Stomach smooth muscle (tissue), 2 donors: Measurements from ENCODE around the gene PPM1H.
"Not testable (repeated sequence)": the region's sequence is repeated elsewhere in the genome, so short reads cannot be mapped to it uniquely, and the experiment has no call there.

Source experiments
- H3K27ac ChIP-seq: one replicate; pipeline ENCODE4 v1.7.0; 2013; ENCODE audit warnings: mild to moderate bottlenecking, low read length, inconsistent platforms
- H3K27me3 ChIP-seq, 2 donors: one replicate each; pipeline ENCODE4 v1.7.0; 2013; ENCODE audit warnings: low read length in 2 of 2; ENCODE audit not compliant: insufficient read depth in 2 of 2, control insufficient read depth in 1 of 2
- H3K36me3 ChIP-seq, 2 donors: one replicate each; pipeline ENCODE4 v1.7.0; 2013; ENCODE audit warnings: low read length in 2 of 2; ENCODE audit not compliant: control insufficient read depth in 2 of 2, insufficient read depth in 2 of 2
- H3K4me1 ChIP-seq: one replicate; pipeline ENCODE4 v1.7.0; 2013; ENCODE audit warnings: low read length; ENCODE audit not compliant: control insufficient read depth, insufficient read depth
- H3K4me3 ChIP-seq, 2 donors: one replicate each; pipeline ENCODE4 v1.7.0; 2013; ENCODE audit warnings: low read length in 2 of 2
- H3K9ac ChIP-seq, 2 donors: one replicate each; pipeline ENCODE4 v1.7.0; 2013; ENCODE audit warnings: low read length in 2 of 2, mild to moderate bottlenecking in 1 of 2
- H3K9me3 ChIP-seq, 2 donors: one replicate each; pipeline ENCODE4 v1.7.0; 2013; ENCODE audit warnings: low read length in 2 of 2; ENCODE audit not compliant: control insufficient read depth in 2 of 2
- donor health status: healthy.
- donor health status: Pancreatic carcinoma.

The PPM1H gene

DNA sequence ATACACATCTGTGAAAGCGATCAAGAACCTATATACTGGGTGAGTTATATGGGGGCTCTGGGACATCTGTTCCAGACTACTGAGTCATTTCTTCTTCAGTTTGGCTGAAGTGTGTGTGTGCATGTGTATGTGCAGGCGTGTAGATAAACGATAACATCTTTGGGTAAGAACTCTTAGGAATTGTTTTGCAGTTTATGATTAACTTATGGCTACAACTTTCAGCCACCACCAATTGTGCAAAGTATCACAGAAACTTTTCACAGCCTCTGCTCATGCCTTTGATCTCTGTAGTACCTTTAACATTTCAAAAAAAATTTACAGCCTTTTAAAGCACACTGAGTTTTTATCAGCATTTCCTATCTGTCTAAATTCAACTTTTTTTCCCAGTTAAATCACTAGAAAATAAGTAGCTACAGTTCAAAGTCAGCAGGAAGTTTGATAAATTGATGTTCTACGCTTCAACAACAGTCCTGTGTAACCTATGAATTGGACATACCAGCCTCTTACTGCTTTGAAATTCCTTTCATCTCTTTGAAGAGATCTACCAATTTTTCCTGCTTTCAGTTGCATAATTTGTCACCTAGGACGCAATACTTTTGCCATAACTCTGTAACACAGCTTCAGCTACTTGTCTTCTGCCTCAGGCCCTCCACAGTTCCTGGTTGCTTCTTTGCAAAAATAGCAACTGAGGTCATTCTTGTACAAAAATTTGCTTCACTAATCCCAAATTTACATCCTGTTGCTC lies 43.0 kb downstream of the PPM1H start:
- Histone ChIP-seq H3K36me3 (no peaks in the 10 kb centered on the region), H3K9ac (no peak overlapping the region), H3K27ac (no peak overlapping the region), H3K9me3 (no peaks in the 10 kb centered on the region), H3K4me3 (no peak overlapping the region), H3K27me3 (no peaks in the 10 kb centered on the region), H3K4me1 (no peaks in the 10 kb centered on the region)

DNA sequence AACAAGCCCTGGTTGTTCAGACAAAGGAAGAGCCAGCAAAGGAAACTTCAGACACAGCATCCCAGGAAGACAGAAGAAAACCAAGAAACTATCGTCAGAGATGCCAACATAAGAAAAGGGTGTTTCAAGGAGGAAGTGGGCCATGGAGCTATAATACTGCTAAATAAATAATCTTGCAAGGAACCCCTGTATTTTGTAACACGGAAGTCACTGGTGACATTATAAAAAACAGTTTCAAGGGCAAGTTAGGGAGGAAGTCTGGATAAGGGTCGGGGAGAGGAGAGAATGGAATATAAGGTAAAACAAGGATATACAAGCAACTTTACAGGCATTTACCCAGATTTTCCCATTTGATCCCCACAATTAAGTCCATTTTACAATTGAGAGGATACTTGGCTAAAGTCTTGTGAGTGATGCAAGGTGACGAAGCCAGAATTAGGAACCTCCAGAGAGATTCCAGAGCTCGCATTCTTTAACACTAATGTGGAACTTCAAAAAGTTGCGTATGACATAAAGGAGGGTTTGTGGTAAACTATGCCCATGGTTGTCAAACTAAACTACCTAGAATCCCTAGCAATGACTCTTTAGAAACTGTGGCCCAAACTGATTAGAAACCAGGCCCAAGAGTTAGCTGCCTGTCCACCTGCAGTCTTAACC lies 46.4 kb downstream of the PPM1H start:
- Histone ChIP-seq H3K4me1 (no peaks in the 10 kb centered on the region), H3K36me3 (no peaks in the 10 kb centered on the region), H3K27me3 (no peaks in the 10 kb centered on the region), H3K9me3 (no peaks in the 10 kb centered on the region), H3K4me3 (no peak overlapping the region), H3K27ac (no peak overlapping the region), H3K9ac (no peak overlapping the region)

DNA sequence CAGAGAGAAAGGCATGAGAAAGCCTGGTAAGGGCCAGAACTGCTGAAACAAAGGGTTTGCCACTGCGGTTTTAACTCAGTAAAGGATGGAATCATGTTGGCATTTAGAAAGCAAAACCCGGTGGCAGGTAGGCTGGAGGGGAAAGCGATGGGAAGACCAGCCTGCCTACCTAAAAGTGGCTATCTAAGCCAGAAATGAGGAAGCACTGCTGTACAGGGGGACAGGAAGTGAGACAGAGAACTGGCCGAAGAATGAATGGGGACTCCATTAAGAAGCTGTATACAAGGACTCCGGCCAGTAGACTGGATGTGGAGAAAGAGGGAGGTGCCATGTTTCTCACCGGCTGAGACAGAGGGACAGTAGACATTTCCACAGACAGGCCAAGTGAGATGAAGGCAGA lies 48.2 kb downstream of the PPM1H start:
- Histone ChIP-seq H3K9ac (no peak overlapping the region), H3K4me1 (no peaks in the 10 kb centered on the region), H3K36me3 (no peaks in the 10 kb centered on the region), H3K27ac (no peak overlapping the region), H3K9me3 (no peaks in the 10 kb centered on the region), H3K27me3 (no peaks in the 10 kb centered on the region), H3K4me3 (no peak overlapping the region)

DNA sequence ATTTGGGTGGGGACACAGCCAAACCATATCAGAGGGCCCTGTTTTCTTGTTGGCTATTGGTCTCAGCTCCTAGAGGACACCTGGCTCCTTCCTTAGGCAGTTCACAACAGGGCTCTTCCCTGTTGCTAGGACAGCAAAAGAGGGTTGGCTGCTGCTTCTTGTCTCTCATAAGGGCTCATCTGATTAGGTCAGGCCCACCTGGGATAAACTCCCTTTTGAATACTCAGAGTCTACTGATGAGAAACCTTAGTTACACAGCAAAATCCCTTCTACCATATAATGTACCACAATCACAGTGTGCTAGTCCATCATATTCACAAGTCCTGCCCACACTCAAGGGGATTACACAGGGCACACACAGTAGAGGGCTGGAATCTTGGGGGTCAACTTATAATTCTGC lies 49.7 kb downstream of the PPM1H start:
- Histone ChIP-seq H3K9ac (no peak overlapping the region), H3K4me3 (no peak overlapping the region), H3K27me3 (no peaks in the 10 kb centered on the region)

DNA sequence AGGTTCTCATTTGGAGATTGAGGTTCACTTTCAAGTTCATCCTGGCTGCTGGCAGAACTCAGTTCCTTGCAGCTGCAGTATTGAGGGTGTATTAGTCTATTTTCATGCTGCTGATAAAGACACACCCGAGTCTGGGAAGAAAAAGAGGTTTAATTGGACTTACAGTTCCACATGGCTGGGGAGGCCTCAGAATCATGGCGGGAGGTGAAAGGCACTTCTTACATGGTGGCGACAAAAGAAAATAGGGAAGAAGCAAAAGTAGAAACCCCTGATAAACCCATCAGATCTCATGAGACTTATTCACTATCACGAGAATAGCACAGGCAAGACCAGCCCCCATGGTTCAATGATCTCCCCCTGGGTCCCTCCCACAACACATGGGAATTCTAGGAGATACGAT lies 50.1 kb downstream of the PPM1H start:
- not testable (repeated sequence) for H3K9me3 ChIP-seq, H3K36me3 ChIP-seq, H3K4me1 ChIP-seq, H3K27me3 ChIP-seq, H3K27ac ChIP-seq, H3K4me3 ChIP-seq, H3K9ac ChIP-seq

More for the DNA sequence above, 49.7 kb downstream of the PPM1H start:
- no peaks in the 10 kb centered on the region for H3K36me3 ChIP-seq
- H3K4me1 ChIP-seq: no peaks in the 10 kb centered on the region
- no peaks in the 10 kb centered on the region for H3K9me3 ChIP-seq
- no peak overlapping the region for H3K27ac ChIP-seq

DNA sequence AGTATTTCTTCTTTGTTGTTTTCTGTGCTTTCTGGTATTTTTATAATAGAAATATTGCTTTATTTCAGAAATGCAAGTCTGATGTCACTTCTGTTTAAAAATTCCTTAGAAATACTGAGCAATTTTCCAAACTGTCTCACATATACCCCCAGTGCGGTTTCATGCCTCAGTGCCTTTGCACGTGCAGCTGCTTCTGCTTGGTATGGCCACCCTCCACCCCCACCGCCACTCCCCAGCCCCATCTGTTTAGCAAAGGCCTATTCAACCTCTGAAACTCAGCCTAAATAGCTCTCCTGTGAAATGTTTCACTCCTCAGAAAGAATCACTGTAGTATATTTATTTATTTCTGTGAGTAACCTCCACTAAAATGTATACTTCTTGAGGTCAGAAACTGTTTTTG lies 52.3 kb downstream of the PPM1H start:
- Histone ChIP-seq H3K27ac (no peak overlapping the region), H3K9me3 (no peaks in the 10 kb centered on the region), H3K27me3 (no peaks in the 10 kb centered on the region), H3K4me3 (no peak overlapping the region), H3K36me3 (no peaks in the 10 kb centered on the region), H3K9ac (no peak overlapping the region), H3K4me1 (no peaks in the 10 kb centered on the region)

DNA sequence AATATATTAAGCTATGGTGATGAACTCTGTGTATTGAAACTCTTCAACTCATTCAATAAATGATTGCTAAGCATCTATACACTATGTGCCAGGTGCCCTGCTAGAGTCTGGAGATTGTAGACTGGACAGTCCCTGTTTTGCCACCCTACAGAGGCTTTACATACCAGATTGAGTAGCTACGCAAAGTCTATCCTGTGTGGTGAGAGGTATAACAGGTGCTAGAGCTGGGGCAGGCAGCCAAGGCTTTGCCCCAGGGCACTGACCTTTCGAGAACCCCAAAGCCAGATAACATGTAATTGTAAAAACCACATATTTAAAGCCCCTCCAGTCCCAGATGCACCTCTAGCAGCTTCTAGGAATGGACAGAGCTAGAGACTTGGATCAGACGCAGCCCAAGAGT lies 52.8 kb downstream of the PPM1H start:
- H3K27ac ChIP-seq: no peak overlapping the region
- no peaks in the 10 kb centered on the region for H3K4me1 ChIP-seq

DNA sequence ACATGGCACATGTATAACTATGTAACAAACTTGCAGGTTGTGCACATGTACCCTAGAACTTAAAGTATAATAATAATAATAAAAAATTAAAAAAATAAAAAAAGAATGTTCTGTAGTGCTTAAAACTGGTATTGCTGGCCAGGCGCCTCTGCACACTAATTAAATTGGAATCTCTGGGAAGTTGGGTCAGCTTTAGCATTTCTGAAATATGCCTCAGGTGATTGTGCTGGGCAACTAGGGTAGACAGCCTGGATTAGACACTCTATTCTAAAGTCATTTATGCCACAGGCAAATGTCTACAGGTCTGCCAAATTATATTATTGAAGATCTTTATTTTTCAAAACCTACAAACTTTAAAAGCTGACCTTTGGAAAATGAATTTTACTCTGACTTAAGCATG lies 55.3 kb downstream of the PPM1H start:
- Histone ChIP-seq H3K27me3 (no peaks in the 10 kb centered on the region), H3K9ac (no peak overlapping the region), H3K36me3 (no peaks in the 10 kb centered on the region), H3K9me3 (no peaks in the 10 kb centered on the region), H3K27ac (no peak overlapping the region), H3K4me3 (no peak overlapping the region), H3K4me1 (no peaks in the 10 kb centered on the region)

More for the DNA sequence above, 52.8 kb downstream of the PPM1H start:
- Histone ChIP-seq H3K9me3 (no peaks in the 10 kb centered on the region), H3K9ac (no peak overlapping the region), H3K4me3 (no peak overlapping the region), H3K36me3 (no peaks in the 10 kb centered on the region), H3K27me3 (no peaks in the 10 kb centered on the region)

DNA sequence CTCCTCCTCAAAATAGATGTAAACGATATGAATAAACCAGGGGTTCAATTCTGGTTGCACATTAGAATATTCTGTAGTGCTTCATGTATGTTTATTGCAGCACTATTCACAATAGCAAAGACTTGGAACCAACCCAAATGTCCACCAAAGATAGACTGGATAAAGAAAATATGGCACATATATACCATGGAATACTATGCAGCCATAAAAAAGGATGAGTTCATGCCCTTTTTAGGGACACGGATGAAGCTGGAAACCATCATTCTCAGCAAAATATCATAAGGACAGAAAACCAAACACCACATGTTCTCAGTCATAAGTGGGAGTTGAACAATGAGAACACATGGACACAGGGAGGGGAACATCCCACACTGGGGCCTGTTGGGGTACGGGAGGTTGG lies 55.7 kb downstream of the PPM1H start:
- not testable (repeated sequence) for H3K4me1 ChIP-seq, H3K27me3 ChIP-seq, H3K9ac ChIP-seq, H3K9me3 ChIP-seq, H3K4me3 ChIP-seq, H3K36me3 ChIP-seq, H3K27ac ChIP-seq

DNA sequence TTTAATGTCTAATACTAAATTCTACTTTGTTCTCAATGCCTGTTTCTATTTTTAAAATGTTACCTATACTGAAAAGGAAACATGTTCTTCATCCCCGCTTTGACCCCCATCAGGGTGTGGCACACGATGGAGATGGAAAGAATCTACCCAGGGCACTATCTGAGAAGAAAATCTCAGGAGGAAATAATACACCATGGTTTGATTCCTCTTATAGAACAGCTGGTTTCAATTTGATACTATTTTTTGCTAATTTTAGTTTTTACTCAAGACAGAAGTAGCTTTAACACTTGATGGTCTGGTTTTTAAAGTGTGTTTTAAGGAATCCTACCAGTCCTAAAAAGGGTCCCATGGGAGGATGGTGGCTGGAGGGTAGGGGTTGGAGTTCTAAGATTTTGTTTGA lies 56.7 kb downstream of the PPM1H start:
- Histone ChIP-seq H3K27ac (no peak overlapping the region), H3K9me3 (no peaks in the 10 kb centered on the region), H3K4me1 (no peaks in the 10 kb centered on the region), H3K4me3 (no peak overlapping the region), H3K9ac (no peak overlapping the region), H3K27me3 (no peaks in the 10 kb centered on the region), H3K36me3 (no peaks in the 10 kb centered on the region)

DNA sequence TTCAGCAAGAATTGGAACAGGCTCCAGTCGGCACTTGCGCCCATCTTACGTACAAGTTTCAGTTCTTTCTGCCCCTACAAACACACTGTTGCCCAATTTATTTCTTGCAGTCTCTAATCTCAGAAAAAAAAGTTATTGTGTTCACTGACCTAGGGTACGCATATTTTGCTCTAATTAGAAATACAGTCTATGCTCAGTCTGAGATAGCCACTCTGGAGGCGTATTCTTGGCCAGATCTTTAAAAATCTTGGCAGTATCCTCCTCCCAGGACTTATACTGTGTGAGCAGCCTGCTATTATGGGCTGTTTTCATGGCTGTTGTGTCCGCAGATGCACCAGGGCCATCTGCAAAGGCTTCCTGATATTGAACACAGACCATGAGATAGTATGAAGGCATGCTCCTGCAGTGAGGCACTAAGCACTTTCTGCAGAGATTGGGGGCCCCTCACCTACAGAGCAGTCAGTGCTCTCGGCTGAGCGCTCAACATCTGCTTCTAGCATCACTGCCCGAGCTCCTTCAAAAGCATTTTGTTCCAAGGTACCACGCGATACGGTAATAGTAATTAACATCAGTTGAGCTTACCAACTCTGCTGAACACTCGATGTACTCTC lies 57.9 kb downstream of the PPM1H start:
- Histone ChIP-seq H3K9ac (no peak overlapping the region), H3K27me3 (no peaks in the 10 kb centered on the region), H3K36me3 (no peaks in the 10 kb centered on the region), H3K9me3 (no peaks in the 10 kb centered on the region), H3K4me3 (no peak overlapping the region), H3K4me1 (no peaks in the 10 kb centered on the region), H3K27ac (no peak overlapping the region)
